ENCODE data around the gene VIM.

GRCh38 chr10:17244700-17245365 is 16.8 kb downstream of the VIM start:
- TF ChIP-seq CTCF (IDR thresholded peaks at IDR 0.05; ENCODE audit: poor library complexity) (no peak), EZH2 (IDR thresholded peaks at IDR 0.05; ENCODE audit: borderline replicate concordance) (no peak)
